IMR-90 (cell line): Measurements from ENCODE around the gene TSHZ3. TPM values are rescaled to one million over a fixed set of nuclear protein-coding genes. Genes with fewer than 3 reads are reported as not detected.
A peak's percentile ranks its signal among the peaks of the same experiment; 100 is the strongest.

Source experiments
- ATAC-seq: fragments of 200-7000 bp; cut with Tn5 transposase; 2 replicates; pipeline ENCODE4 v1.9.1; 2020; ENCODE audit warnings: low read depth, mild to moderate bottlenecking, moderate library complexity
- BruUV-seq: library from RNA; stranded (reverse); fragments of 400-500 nt; replicated peaks from 2 replicates; lab custom pipeline; 2021; lab: Mats Ljungman, UMichigan
- CTCF ChIA-PET: fragments of 300-600 bp; formaldehyde crosslinking; extraction: SDS; loops from one replicate; lab custom pipeline; 2021; ENCODE audit warnings: antibody characterized with exemption; lab: Yijun Ruan, JAX
- POLR2A ChIA-PET: fragments of 300-600 bp; sonication (Branson Sonifier 250); formaldehyde crosslinking; loops from one replicate; lab custom pipeline; 2022; ENCODE audit warnings: antibody characterized with exemption; ENCODE audit not compliant: unreplicated experiment; lab: Charles Lee
- DNase-seq: peaks from one replicate; pipeline ENCODE4 v3.0.0; 2013
- H2AFZ ChIP-seq: replicated peaks from 2 replicates; pipeline ENCODE3; 2013; ENCODE audit warnings: low read length, mild to moderate bottlenecking; ENCODE audit not compliant: poor library complexity
- H2AK5ac ChIP-seq: 2 replicates; pipeline ENCODE4 v1.6.1; 2013; ENCODE audit warnings: low read depth, low read length, inconsistent platforms
- H2AK9ac ChIP-seq: replicated peaks from 2 replicates; pipeline ENCODE3; 2013; ENCODE audit warnings: mild to moderate bottlenecking, low read depth, low read length, moderate library complexity; ENCODE audit not compliant: poor library complexity
- H2BK120ac ChIP-seq: 2 replicates; pipeline ENCODE4 v1.6.1; 2013; ENCODE audit warnings: low read depth, low read length, inconsistent platforms
- H2BK15ac ChIP-seq: 3 replicates; pipeline ENCODE4 v1.6.1; 2013; ENCODE audit warnings: low read depth, low read length, inconsistent platforms
- H2BK20ac ChIP-seq: 2 replicates; pipeline ENCODE4 v1.6.1; 2013; ENCODE audit warnings: low read depth, mild to moderate bottlenecking, inconsistent platforms, low read length, moderate library complexity
- H2BK5ac ChIP-seq: 2 replicates; pipeline ENCODE4 v1.6.1; 2013; ENCODE audit warnings: mild to moderate bottlenecking, low read depth, low read length, inconsistent platforms; ENCODE audit not compliant: poor library complexity, severe bottlenecking
- H3K14ac ChIP-seq: replicated peaks from 2 replicates; pipeline ENCODE4 v1.6.1; 2013; ENCODE audit warnings: low read depth, low read length, inconsistent platforms
- H3K18ac ChIP-seq: 2 replicates; pipeline ENCODE4 v1.6.1; 2013; ENCODE audit warnings: low read depth, low read length, control low read depth
- H3K23ac ChIP-seq: 2 replicates; pipeline ENCODE4 v1.6.1; 2013; ENCODE audit warnings: low read depth, low read length, inconsistent platforms
- H3K27ac ChIP-seq: 2 replicates; pipeline ENCODE4 v1.5.1; 2013; ENCODE audit warnings: mild to moderate bottlenecking, control low read depth, low read length; ENCODE audit not compliant: insufficient read depth
- H3K27me3 ChIP-seq: 2 replicates; pipeline ENCODE4 v1.6.1; 2013; ENCODE audit warnings: low read length; ENCODE audit not compliant: control insufficient read depth, insufficient read depth
- H3K36me3 ChIP-seq: 2 replicates; pipeline ENCODE4 v1.6.1; 2013; ENCODE audit warnings: low read length, mixed read lengths; ENCODE audit not compliant: control insufficient read depth, insufficient read depth
- H3K4ac ChIP-seq: 2 replicates; pipeline ENCODE4 v1.6.1; 2013; ENCODE audit warnings: low read depth, low read length, inconsistent platforms
- H3K4me1 ChIP-seq: 2 replicates; pipeline ENCODE4 v1.6.1; 2013; ENCODE audit warnings: low read length, mixed read lengths; ENCODE audit not compliant: control insufficient read depth, insufficient read depth
- H3K4me2 ChIP-seq: 2 replicates; pipeline ENCODE4 v1.6.1; 2013; ENCODE audit warnings: low read depth, mild to moderate bottlenecking, control low read depth, low read length, moderate library complexity
- H3K4me3 ChIP-seq: 2 replicates; pipeline ENCODE4 v1.5.1; 2013; ENCODE audit warnings: low read depth, mild to moderate bottlenecking, control low read depth, low read length, moderate library complexity; ENCODE audit not compliant: insufficient read depth
- H3K56ac ChIP-seq: 2 replicates; pipeline ENCODE4 v1.6.1; 2013; ENCODE audit warnings: low read length, inconsistent platforms; ENCODE audit not compliant: insufficient read depth; ENCODE audit errors: extremely low read depth
- H3K79me1 ChIP-seq, 2 experiments: 2 replicates each; pipeline ENCODE4 v1.6.1; 2013; ENCODE audit warnings: low read length in 2 of 2, inconsistent platforms in 1 of 2, low read depth in 1 of 2
- H3K9ac ChIP-seq: 2 replicates; pipeline ENCODE4 v1.6.1; 2013; ENCODE audit warnings: low read depth, low read length, control low read depth
- H3K9me1 ChIP-seq: 2 replicates; pipeline ENCODE4 v1.6.1; 2013; ENCODE audit warnings: low read length, inconsistent platforms; ENCODE audit not compliant: insufficient read depth
- H3K9me3 ChIP-seq: 2 replicates; pipeline ENCODE4 v1.6.1; 2013; ENCODE audit warnings: low read length; ENCODE audit not compliant: control insufficient read depth, insufficient read depth
- H4K20me1 ChIP-seq: 2 replicates; pipeline ENCODE4 v1.6.1; 2013; ENCODE audit warnings: low read length, inconsistent platforms; ENCODE audit not compliant: insufficient read depth
- H4K5ac ChIP-seq: 2 replicates; pipeline ENCODE4 v1.6.1; 2013; ENCODE audit warnings: mild to moderate bottlenecking, low read depth, low read length, control low read depth
- H4K8ac ChIP-seq, 2 experiments: 2 replicates each; pipeline ENCODE4 v1.6.1; 2013; ENCODE audit warnings: low read depth in 2 of 2, low read length in 2 of 2, control low read depth in 1 of 2, inconsistent platforms in 1 of 2
- H4K91ac ChIP-seq: 2 replicates; pipeline ENCODE4 v1.6.1; 2013; ENCODE audit warnings: low read depth, low read length, inconsistent platforms; ENCODE audit not compliant: insufficient read depth
- CEBPB ChIP-seq: IDR thresholded peaks from 2 replicates; pipeline ENCODE4 v1.6.1; 2012; ENCODE audit warnings: low read depth, low read length, improper control_type of control experiment
- CHD1 ChIP-seq: IDR thresholded peaks from 2 replicates; pipeline ENCODE4 v1.6.1; 2012; ENCODE audit warnings: low read depth, low read length, improper control_type of control experiment
- FOS ChIP-seq: fragments of 150-350 bp; IDR thresholded peaks from 2 replicates; pipeline ENCODE4 v1.6.1; 2016; ENCODE audit warnings: low read depth, low read length
- MAZ ChIP-seq: IDR thresholded peaks from 2 replicates; pipeline ENCODE4 v1.6.1; 2012; ENCODE audit warnings: low read depth, mild to moderate bottlenecking, low read length, improper control_type of control experiment, moderate library complexity, borderline replicate concordance
- WGBS, 2 experiments: methylation state at CpG; one replicate each; pipeline versions ENCODE4 v1.1.5 to v1.1.7; 2013; ENCODE audit warnings: missing lambda C conversion rate in 2 of 2; ENCODE audit not compliant: insufficient read length in 1 of 2; ENCODE audit errors: extremely low coverage in 2 of 2; 5-methylcytosine and 5-hydroxymethylcytosine counted together
- dilution Hi-C: fragments of 300-500 bp; cut with HindIII; formaldehyde crosslinking; loops from one replicate; pipeline ENCODE4 v1.14.3; 2018; ENCODE audit warnings: low sequenced_read_pairs; ENCODE audit not compliant: unreplicated experiment
- in situ Hi-C: fragments of 300-500 bp; cut with MboI; formaldehyde crosslinking; loops from 3 replicates; pipeline ENCODE4 v1.14.3; 2019; ENCODE audit warnings: low sequenced_read_pairs, inconsistent platforms, mixed read lengths
- intact Hi-C: fragments of 100-400 bp; cut with micrococcal nuclease; formaldehyde crosslinking; loops from 2 replicates; pipeline ENCODE4 v1.10.0; 2022
- polyA plus RNA-seq, 3 experiments: library from polyadenylated mRNA; depleted of rRNA; stranded (reverse); fragments of >200 nt; gene quantifications; 2 replicates each; pipeline ENCODE4 v1.2.3, GENCODE V29; 2012; ENCODE audit warnings: low replicate concordance in 1 of 3
- total RNA-seq: library from RNA; depleted of rRNA; stranded (reverse); fragments of >200 nt; gene quantifications from 2 replicates; pipeline ENCODE4 v1.2.3, GENCODE V29; 2012

The TSHZ3 gene
- total and polyA plus RNA-seq, 2 of the 4 experiments (the other 2 are of a cell fraction) = 8.1 to 13.0 TPM

- ChIA-PET CTCF (no interaction called here), POLR2A (no interaction called here)
- H3K36me3 ChIP-seq = peaks cover 10% of the 10 kb centered on the region
- H4K20me1 ChIP-seq = peaks cover 25% of the 10 kb centered on the region
- dilution Hi-C loops = no loop called here
- peaks cover 21 to 87% of the 10 kb centered on the region in 2 experiments for H3K79me1 ChIP-seq
- H3K23ac ChIP-seq = peak overlapping the region; percentile 86
- H2BK15ac ChIP-seq = peak overlapping the region; percentile 34; the same call in 1 of the 3 replicates
- no peak overlapping the region for H3K56ac ChIP-seq
- H3K14ac ChIP-seq = peak overlapping the region; percentile 34; the same call in 1 of the 2 replicates
- peak overlapping the region; percentile 70 for H2BK5ac ChIP-seq
- peak overlapping the region; percentile 74 for H2BK120ac ChIP-seq
- H4K8ac ChIP-seq = peak overlapping the region; percentile 6 to 75; a peak in 3 of 4 replicates
- in situ Hi-C loops = loop anchor here (25.0 kb wide), 1 partner anchor 1032 kb away; no protein-coding TSS in a partner anchor
- peak overlapping the region; percentile 79 for H2AK9ac ChIP-seq
- H3K9me3 ChIP-seq = no peaks in the 10 kb centered on the region
- H3K4me3 ChIP-seq = no peak overlapping the region
- peak overlapping the region; percentile 66 for H3K18ac ChIP-seq
- H3K27me3 ChIP-seq = no peaks in the 10 kb centered on the region
- H3K9me1 ChIP-seq = peaks cover 50% of the 10 kb centered on the region
- DNase-seq (no peak), ATAC-seq (no peak)
- H2BK20ac ChIP-seq = peak overlapping the region; percentile 85; the same call in 1 of the 2 replicates
- intact Hi-C loops = loop anchor here (5.0 kb wide), 1 partner anchor 108 kb away; no protein-coding TSS in a partner anchor
- H4K5ac ChIP-seq = peak overlapping the region; percentile 88
- TF ChIP-seq MAZ = no peak
- TF ChIP-seq FOS = 0 out of 2 replicates have a peak, but pooled peaks have one; percentile 15
- TF ChIP-seq CEBPB = no peak
- no peak for TF ChIP-seq CHD1
- peak overlapping the region; percentile 77; the same call in 1 of the 2 replicates for H3K27ac ChIP-seq
- no peak overlapping the region for H3K9ac ChIP-seq
- peaks cover 60% of the 10 kb centered on the region for H3K4me1 ChIP-seq
- H3K4me2 ChIP-seq = peak overlapping the region; percentile 40; the same call in 1 of the 2 replicates
- peak overlapping the region; percentile 36 for H2AFZ ChIP-seq
- peak overlapping the region; percentile 84 for H3K4ac ChIP-seq
- BruUV-seq = no TSS peak
- H2AK5ac ChIP-seq = peak overlapping the region; percentile 90; the same call in 1 of the 2 replicates
- 84% methylated on average over 3 of the region's 12 CpGs; no CpG with 5 or more reads in 1 of the 2 experiments for WGBS, 2 experiments
- H4K91ac ChIP-seq = peak overlapping the region; percentile 68
These were observed 18.5 kb downstream of the TSHZ3 start for GRCh38 chr19:31330761-31331160.
